Nephron (organoid): Measurements from ENCODE around the gene PHOSPHO1.
A peak's percentile ranks its signal among the peaks of the same experiment; 100 is the strongest.

Experiments used
- H3K27ac Mint-ChIP-seq, 3 experiments: 2 replicates each; pipeline ENCODE4 v1.8.0; 2020; ENCODE audit warnings: mixed read lengths in 3 of 3, mild to moderate bottlenecking in 2 of 3, moderate library complexity in 1 of 3
- H3K27me3 Mint-ChIP-seq: 2 replicates; pipeline ENCODE4 v1.8.0; 2021; ENCODE audit warnings: low read depth, mild to moderate bottlenecking, moderate library complexity, mixed read lengths
- H3K36me3 Mint-ChIP-seq: 2 replicates; pipeline ENCODE4 v1.8.0; 2020; ENCODE audit warnings: low read depth, mixed read lengths
- H3K4me1 Mint-ChIP-seq: 2 replicates; pipeline ENCODE4 v1.8.0; 2020; ENCODE audit warnings: mixed read lengths
- H3K4me3 Mint-ChIP-seq, 3 experiments: 2 replicates each; pipeline ENCODE4 v1.8.0; 2020; ENCODE audit warnings: mild to moderate bottlenecking in 3 of 3, mixed read lengths in 3 of 3, moderate library complexity in 2 of 3
- H3K9me3 Mint-ChIP-seq: 2 replicates; pipeline ENCODE4 v1.8.0; 2020; ENCODE audit warnings: mixed read lengths
- TF ChIP-seq, protein P1 (sequence below), 3 experiments: fragments of 200-600 bp; sonication (generic); IDR thresholded peaks; one replicate each; pipeline ENCODE4 v1.5.0; 2021; ENCODE audit warnings: antibody characterized with exemption in 3 of 3; ENCODE audit not compliant: unreplicated experiment in 3 of 3

Gene PHOSPHO1

DNA sequence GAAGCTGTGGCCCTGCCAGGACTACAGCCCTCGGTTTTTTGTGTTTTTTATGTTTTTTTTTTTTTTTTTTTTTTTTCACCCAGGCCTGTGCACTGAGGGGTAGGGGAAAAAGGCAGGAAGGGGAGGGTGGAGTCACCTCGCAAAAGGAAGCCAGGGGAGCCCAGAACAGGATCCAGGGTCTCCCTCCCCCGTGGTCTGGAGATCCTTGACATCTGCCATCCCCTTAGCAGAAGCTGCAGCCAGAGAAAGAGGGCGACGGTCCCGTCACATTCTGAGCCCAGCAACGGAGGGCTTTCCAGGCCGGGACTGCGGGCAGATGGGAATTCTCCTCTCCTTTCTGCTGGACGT, 29.1 kb upstream of the PHOSPHO1 start:
- H3K4me1 Mint-ChIP-seq, result peaks cover 4% of the 10 kb centered on the region
- peaks cover 13% of the 10 kb centered on the region for H3K27me3 Mint-ChIP-seq
- TF ChIP-seq, protein P1, sequence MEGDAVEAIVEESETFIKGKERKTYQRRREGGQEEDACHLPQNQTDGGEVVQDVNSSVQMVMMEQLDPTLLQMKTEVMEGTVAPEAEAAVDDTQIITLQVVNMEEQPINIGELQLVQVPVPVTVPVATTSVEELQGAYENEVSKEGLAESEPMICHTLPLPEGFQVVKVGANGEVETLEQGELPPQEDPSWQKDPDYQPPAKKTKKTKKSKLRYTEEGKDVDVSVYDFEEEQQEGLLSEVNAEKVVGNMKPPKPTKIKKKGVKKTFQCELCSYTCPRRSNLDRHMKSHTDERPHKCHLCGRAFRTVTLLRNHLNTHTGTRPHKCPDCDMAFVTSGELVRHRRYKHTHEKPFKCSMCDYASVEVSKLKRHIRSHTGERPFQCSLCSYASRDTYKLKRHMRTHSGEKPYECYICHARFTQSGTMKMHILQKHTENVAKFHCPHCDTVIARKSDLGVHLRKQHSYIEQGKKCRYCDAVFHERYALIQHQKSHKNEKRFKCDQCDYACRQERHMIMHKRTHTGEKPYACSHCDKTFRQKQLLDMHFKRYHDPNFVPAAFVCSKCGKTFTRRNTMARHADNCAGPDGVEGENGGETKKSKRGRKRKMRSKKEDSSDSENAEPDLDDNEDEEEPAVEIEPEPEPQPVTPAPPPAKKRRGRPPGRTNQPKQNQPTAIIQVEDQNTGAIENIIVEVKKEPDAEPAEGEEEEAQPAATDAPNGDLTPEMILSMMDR (IDR thresholded peaks at IDR 0.05; ENCODE audit: unreplicated experiment in 3 of 3), result no peak
- peak overlapping the region in 1 of 3 experiments; percentile 37 for H3K27ac Mint-ChIP-seq
- peak overlapping the region; percentile 78 to 82 (median 80) for H3K4me3 Mint-ChIP-seq
- no peaks in the 10 kb centered on the region for H3K36me3 Mint-ChIP-seq
- H3K9me3 Mint-ChIP-seq, result no peaks in the 10 kb centered on the region

DNA sequence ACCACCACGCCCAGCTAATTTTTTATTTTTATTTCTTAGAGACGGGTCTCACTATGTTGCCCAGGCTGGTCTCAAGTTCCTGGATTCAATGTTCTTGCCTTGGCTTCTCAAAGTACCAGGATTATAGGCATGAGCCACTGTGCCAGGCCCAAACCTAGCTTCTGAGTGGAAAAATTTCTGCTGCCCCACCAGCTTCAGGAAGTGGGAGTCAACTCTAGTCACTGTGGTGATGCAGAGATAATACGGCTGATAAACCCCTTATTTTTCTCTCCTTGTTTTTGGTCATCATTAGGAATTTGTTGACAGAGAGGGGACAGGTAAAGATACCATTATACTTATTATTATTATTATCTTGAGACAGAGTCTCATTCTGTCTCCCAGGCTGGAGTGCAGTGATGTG, 27.8 kb upstream of the PHOSPHO1 start:
- TF ChIP-seq, protein P1 (IDR thresholded peaks at IDR 0.05; ENCODE audit: unreplicated experiment in 3 of 3), result no peak
- Mint-ChIP-seq H3K36me3 (no peaks in the 10 kb centered on the region), H3K4me1 (peaks cover 4% of the 10 kb centered on the region), H3K27ac (no peak overlapping the region), H3K9me3 (no peaks in the 10 kb centered on the region), H3K4me3 (peak overlapping the region in 1 of 3 experiments; percentile 6), H3K27me3 (peaks cover 12% of the 10 kb centered on the region)

DNA sequence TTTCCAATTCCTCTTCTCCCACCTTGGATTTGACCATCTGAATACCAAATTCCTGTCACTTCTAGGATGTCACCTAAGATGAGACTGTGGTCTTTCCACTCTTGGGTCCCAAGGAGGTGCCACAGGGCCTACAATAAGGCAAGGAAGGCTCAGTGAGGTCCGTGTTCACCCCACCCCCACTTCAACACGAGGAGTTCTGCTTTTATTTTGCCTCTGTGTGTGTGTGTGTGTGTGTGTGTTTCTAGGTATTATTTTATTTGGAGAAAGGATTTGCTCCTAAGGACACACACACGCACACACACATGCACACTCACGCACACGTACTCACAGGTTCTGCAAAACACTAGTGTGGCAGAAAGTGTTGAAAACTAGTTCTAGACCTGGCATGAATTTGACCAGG, 24.5 kb upstream of the PHOSPHO1 start:
- Mint-ChIP-seq H3K4me1 (no peaks in the 10 kb centered on the region), H3K9me3 (no peaks in the 10 kb centered on the region)

DNA sequence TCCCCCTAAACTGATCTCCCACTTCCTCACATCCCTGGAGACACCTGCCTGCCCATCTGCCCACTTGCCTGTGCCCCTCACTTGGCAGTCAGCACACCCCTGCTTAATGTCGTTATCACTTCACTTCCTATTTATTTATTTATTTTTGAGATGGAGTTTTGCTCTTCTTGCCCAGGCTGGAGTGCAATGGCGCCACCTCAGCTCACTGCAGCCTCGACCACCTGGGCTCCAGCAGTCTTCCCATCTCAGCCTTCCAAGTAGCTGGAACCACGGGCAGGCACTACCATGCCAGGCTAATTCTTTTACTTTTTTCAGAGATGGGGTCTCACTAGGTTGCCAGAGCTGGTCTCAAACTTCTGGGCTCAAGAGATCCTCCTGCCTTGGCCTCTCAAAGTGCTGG, 23.5 kb upstream of the PHOSPHO1 start:
- Mint-ChIP-seq H3K4me3 (no peak overlapping the region), H3K36me3 (no peaks in the 10 kb centered on the region), H3K9me3 (no peaks in the 10 kb centered on the region), H3K4me1 (no peaks in the 10 kb centered on the region), H3K27ac (no peak overlapping the region), H3K27me3 (peaks cover 5% of the 10 kb centered on the region)
- TF ChIP-seq, protein P1 (IDR thresholded peaks at IDR 0.05; ENCODE audit: unreplicated experiment in 3 of 3), result no peak

More for the DNA sequence above, 24.5 kb upstream of the PHOSPHO1 start:
- Mint-ChIP-seq H3K4me3 (no peak overlapping the region), H3K27me3 (peaks cover 9% of the 10 kb centered on the region), H3K27ac (no peak overlapping the region), H3K36me3 (no peaks in the 10 kb centered on the region)
- TF ChIP-seq, protein P1 (IDR thresholded peaks at IDR 0.05; ENCODE audit: unreplicated experiment in 3 of 3), result no peak

DNA sequence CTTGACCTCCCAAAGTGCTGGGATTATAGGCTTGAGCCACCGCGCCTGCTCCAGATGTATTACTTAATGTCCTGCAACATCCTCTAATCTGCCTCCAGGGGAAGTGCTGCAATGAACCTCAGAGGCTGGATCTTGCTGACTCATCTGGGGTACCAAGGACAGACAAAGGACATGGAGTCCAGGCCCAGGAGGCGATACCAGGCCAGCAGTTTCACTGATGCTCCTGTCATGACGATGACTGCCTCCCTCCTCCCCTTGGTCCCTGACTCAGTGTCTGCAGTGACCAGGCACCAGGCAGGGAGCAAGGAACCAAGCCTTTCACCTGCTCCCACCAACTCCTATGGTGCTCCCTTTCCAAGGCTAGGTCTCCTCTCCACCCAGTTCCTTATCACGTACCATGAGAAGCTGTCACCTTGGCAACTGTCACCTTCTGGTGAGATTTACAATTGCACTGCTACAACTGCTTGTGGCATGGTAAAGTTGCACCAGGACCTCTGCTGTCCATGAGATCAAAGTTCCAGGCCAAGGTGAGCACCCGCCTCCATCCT, 21.6 kb upstream of the PHOSPHO1 start:
- Mint-ChIP-seq H3K4me3 (no peak overlapping the region), H3K4me1 (no peaks in the 10 kb centered on the region), H3K27me3 (peaks cover 9% of the 10 kb centered on the region), H3K27ac (no peak overlapping the region), H3K9me3 (no peaks in the 10 kb centered on the region), H3K36me3 (no peaks in the 10 kb centered on the region)
- TF ChIP-seq, protein P1 (IDR thresholded peaks at IDR 0.05; ENCODE audit: unreplicated experiment in 3 of 3), result no peak

DNA sequence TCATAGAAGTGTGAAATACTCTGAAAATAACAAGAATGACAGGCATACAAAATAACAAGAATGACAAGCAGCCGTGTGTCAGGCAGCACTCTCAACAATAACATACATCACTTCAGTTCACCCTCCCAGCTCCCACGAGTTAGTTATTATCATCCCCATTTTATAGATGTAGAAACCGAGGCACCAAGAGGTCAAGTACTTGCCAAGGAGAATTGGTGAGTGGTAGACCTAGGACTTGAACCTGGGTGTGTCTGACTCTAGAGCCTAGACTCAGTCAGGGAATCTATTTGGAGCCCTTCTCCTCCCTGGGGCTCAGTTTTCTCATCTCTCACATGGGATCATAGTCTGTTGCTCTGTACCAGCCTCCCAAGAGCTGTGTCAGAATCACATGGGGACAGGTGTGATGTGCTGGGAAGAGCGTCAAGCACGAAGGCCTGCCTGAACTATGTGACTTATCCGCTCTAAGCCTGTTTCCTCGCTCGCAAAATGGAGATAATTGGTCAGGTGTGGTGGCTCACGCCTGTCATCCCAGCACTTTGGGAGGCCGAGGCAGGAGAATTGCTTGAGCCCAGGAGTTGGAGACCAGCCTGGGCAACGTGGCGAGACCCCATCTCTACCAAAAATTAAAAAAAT, 19.4 kb upstream of the PHOSPHO1 start:
- Mint-ChIP-seq H3K4me3 (no peak overlapping the region), H3K36me3 (no peaks in the 10 kb centered on the region), H3K27ac (no peak overlapping the region), H3K9me3 (no peaks in the 10 kb centered on the region), H3K27me3 (peaks cover 4% of the 10 kb centered on the region), H3K4me1 (no peaks in the 10 kb centered on the region)
- TF ChIP-seq, protein P1 (IDR thresholded peaks at IDR 0.05; ENCODE audit: unreplicated experiment in 3 of 3), result no peak
